ENCODE measurements around the gene CNP. TPM values are rescaled to one million over a fixed set of nuclear protein-coding genes. Genes with fewer than 3 reads are reported as not detected.
A peak's percentile ranks its signal among the peaks of the same experiment; 100 is the strongest.

CNP gene
- total RNA-seq, 2 donors from 2014 or later: 64.3 to 79.6 TPM

GRCh38 chr17:42016411-42016831, 49.8 kb downstream of the CNP start:
- H3K36me3 Mint-ChIP-seq (ENCODE audit: low read depth): peaks cover 13% of the 10 kb centered on the region
- H3K27me3 Mint-ChIP-seq (ENCODE audit: insufficient read depth): no peaks in the 10 kb centered on the region
- WGBS, 2 experiments (ENCODE audit: insufficient coverage in 1 of 2, insufficient read length in 1 of 2): 13 to 21% methylated on average over 7 to 12 of the region's 12 CpGs
- TF ChIP-seq CTCF (conservative IDR thresholded peaks at IDR 0.05): no peak
- peak; percentile 72 for DNase-seq
- Histone ChIP-seq H3K4me1 (ENCODE audit: control insufficient read depth, insufficient read depth, low read length) (peaks cover 7% of the 10 kb centered on the region), H3K27ac (ENCODE audit: low read depth, low read length) (peak overlapping the region; percentile 92), H3K36me3 (ENCODE audit: control insufficient read depth, insufficient read depth, low read length) (peaks cover 15% of the 10 kb centered on the region), H3K27me3 (ENCODE audit: control insufficient read depth, insufficient read depth, low read length, poor library complexity, severe bottlenecking) (no peaks in the 10 kb centered on the region), H3K9me3 (ENCODE audit: control insufficient read depth, low read length) (no peaks in the 10 kb centered on the region), H3K4me3 (ENCODE audit: low read length) (peak overlapping the region; percentile 99), H3K9ac (ENCODE audit: extremely low read depth, low read length, poor library complexity, severe bottlenecking) (peak overlapping the region; percentile 96)
- peaks cover 41% of the 10 kb centered on the region for H3K4me1 Mint-ChIP-seq
- H3K4me3 Mint-ChIP-seq: peak overlapping the region; percentile 90
- peak overlapping the region; percentile 99 for H3K27ac Mint-ChIP-seq
- no peaks in the 10 kb centered on the region for H3K9me3 Mint-ChIP-seq

GRCh38 chr17:42016941-42017865, 50.6 kb downstream of the CNP start, which contains the start of gene DNAJC7:
Gene DNAJC7 (minus strand): TSS chr17:42017439. CDS start chr17:42017416, 23 bp downstream.
- Mint-ChIP-seq H3K27me3 (ENCODE audit: insufficient read depth) (no peaks in the 10 kb centered on the region), H3K36me3 (ENCODE audit: low read depth) (peaks cover 15% of the 10 kb centered on the region), H3K27ac (peak within 1 kb of the TSS; percentile 99), H3K4me3 (peak within 1 kb of the TSS; percentile 90), H3K4me1 (peaks cover 33% of the 10 kb centered on the region), H3K9me3 (no peaks in the 10 kb centered on the region)
- peaks cover 17% of the 10 kb centered on the region for H3K36me3 ChIP-seq (ENCODE audit: control insufficient read depth, insufficient read depth, low read length)
- H3K9ac ChIP-seq (ENCODE audit: extremely low read depth, low read length, poor library complexity, severe bottlenecking): peak within 1 kb of the TSS; percentile 96
- WGBS, 2 experiments (ENCODE audit: insufficient coverage in 1 of 2, insufficient read length in 1 of 2): 0% methylated on average over 4 to 70 of the region's 70 CpGs
- peaks cover 7% of the 10 kb centered on the region for H3K4me1 ChIP-seq (ENCODE audit: control insufficient read depth, insufficient read depth, low read length)
- H3K27ac ChIP-seq (ENCODE audit: low read depth, low read length): peak within 1 kb of the TSS; percentile 92
- H3K9me3 ChIP-seq (ENCODE audit: control insufficient read depth, low read length): no peaks in the 10 kb centered on the region
- peak within 1 kb of the TSS; percentile 99 for H3K4me3 ChIP-seq (ENCODE audit: low read length)
- no peaks in the 10 kb centered on the region for H3K27me3 ChIP-seq (ENCODE audit: control insufficient read depth, insufficient read depth, low read length, poor library complexity, severe bottlenecking)
- TF ChIP-seq CTCF (conservative IDR thresholded peaks at IDR 0.05): no peak
- DNase-seq: peak; percentile 98

GRCh38 chr17:42017866-42018200, 51.2 kb downstream of the CNP start:
- H3K27me3 ChIP-seq (ENCODE audit: control insufficient read depth, insufficient read depth, low read length, poor library complexity, severe bottlenecking): no peaks in the 10 kb centered on the region
- H3K27ac ChIP-seq (ENCODE audit: low read depth, low read length): peak overlapping the region; percentile 92
- DNase-seq: no peak
- H3K9ac ChIP-seq (ENCODE audit: extremely low read depth, low read length, poor library complexity, severe bottlenecking): peak overlapping the region; percentile 96
- H3K4me3 ChIP-seq (ENCODE audit: low read length): peak overlapping the region; percentile 99
- 11 to 28% methylated on average over 10 to 11 of the region's 11 CpGs for WGBS, 2 experiments (ENCODE audit: insufficient coverage in 1 of 2, insufficient read length in 1 of 2)
- peak overlapping the region; percentile 90 for H3K4me3 Mint-ChIP-seq
- peaks cover 28% of the 10 kb centered on the region for H3K4me1 Mint-ChIP-seq
- TF ChIP-seq CTCF (conservative IDR thresholded peaks at IDR 0.05): no peak
- H3K36me3 ChIP-seq (ENCODE audit: control insufficient read depth, insufficient read depth, low read length): peaks cover 24% of the 10 kb centered on the region
- no peaks in the 10 kb centered on the region for H3K27me3 Mint-ChIP-seq (ENCODE audit: insufficient read depth)
- no peaks in the 10 kb centered on the region for H3K9me3 Mint-ChIP-seq
- no peaks in the 10 kb centered on the region for H3K9me3 ChIP-seq (ENCODE audit: control insufficient read depth, low read length)
- peaks cover 7% of the 10 kb centered on the region for H3K4me1 ChIP-seq (ENCODE audit: control insufficient read depth, insufficient read depth, low read length)
- peak overlapping the region; percentile 99 for H3K27ac Mint-ChIP-seq
- peaks cover 20% of the 10 kb centered on the region for H3K36me3 Mint-ChIP-seq (ENCODE audit: low read depth)

Data from endodermal cell (in vitro differentiated cells).